Ascending aorta (tissue), 2 donors: ENCODE measurements around the gene CLIP2. TPM values are rescaled to one million over a fixed set of nuclear protein-coding genes. Genes with fewer than 3 reads are reported as not detected.

Experiments used
- DNase-seq, 2 donors: peaks; one replicate each; pipeline ENCODE4 v3.0.0-alpha.2; 2019; ENCODE audit warnings: low spot score in 2 of 2
- H3K27ac ChIP-seq, 2 donors: fragments of 200-600 bp; sonication (generic); one replicate each; pipeline ENCODE4 v1.5.1; 2016 to 2017; ENCODE audit warnings: mild to moderate bottlenecking in 1 of 2
- H3K27me3 ChIP-seq: fragments of 200-600 bp; sonication (generic); one replicate; pipeline ENCODE4 v1.5.1; 2017
- H3K36me3 ChIP-seq, 2 donors: fragments of 200-600 bp; sonication (generic); one replicate each; pipeline ENCODE4 v1.5.1; 2016
- H3K4me1 ChIP-seq, 2 donors: fragments of 200-600 bp; sonication (generic); one replicate each; pipeline ENCODE4 v1.5.1; 2016 to 2017; ENCODE audit warnings: mild to moderate bottlenecking in 1 of 2
- H3K4me3 ChIP-seq, 2 donors: fragments of 200-600 bp; sonication (generic); one replicate each; pipeline ENCODE4 v1.5.1; 2016 to 2017; ENCODE audit warnings: mild to moderate bottlenecking in 1 of 2
- H3K9me3 ChIP-seq, 2 donors: fragments of 200-600 bp; sonication (generic); one replicate each; pipeline ENCODE4 v1.5.1; 2016
- intact Hi-C: fragments of 100-400 bp; cut with DNase I; formaldehyde crosslinking; loops from one replicate; pipeline ENCODE4 v1.15.1; 2023
- total RNA-seq: library from RNA; depleted of rRNA; stranded (reverse); fragments of >200 nt; gene quantifications from one replicate; pipeline ENCODE4 v1.1.0, GENCODE V29; 2016
- TF ChIP-seq, protein P1 (sequence below), 3 experiments: fragments of 200-600 bp in 2 of 3; fragments of 450-650 bp in 1 of 3; sonication (generic) in 2 of 3; IDR thresholded peaks; one replicate each; pipeline ENCODE4 v1.5.1; 2016 to 2019; ENCODE audit warnings: antibody characterized with exemption in 3 of 3, mild to moderate bottlenecking in 1 of 3, moderate library complexity in 1 of 3

CLIP2 gene
- total RNA-seq, 1 donor from 2014 or later, result 50.2 TPM

DNA sequence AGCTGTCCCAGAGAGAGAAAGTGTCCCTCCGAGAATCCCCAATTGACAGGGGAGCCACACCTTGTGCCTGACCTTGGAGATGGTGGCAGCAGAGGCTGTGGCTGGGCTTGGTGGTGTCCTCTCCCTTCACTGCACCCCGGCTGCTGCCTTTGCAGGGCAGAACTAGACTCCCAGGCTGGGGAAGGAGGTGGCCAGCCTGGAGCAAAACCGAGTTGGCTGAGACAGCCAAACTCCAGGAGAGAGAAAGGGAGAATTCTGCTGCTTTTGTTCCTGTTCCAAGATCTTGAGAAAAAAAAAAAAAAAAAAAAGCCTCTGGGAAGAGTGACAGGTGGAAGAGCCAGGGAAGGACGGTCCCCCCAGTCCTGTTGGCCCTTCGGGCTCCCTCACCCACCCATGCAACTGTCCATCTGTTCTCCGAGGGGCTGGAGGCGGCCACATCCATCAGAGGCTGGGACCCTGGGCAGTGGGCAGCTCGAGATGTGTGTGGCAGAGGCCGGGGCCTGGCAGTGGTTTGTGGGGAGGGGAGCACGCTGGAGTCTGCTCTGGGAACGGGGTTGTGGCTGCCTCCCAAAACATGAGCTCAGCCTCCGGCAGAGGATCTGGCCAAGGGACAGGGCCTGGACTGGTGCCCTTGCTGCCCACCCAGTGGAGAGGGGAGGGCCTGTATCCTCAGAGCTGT, 35.5 kb downstream of the CLIP2 start:
- no peaks in the 10 kb centered on the region for H3K9me3 ChIP-seq
- no peak for DNase-seq
- intact Hi-C loops, result no loop called here
- peaks cover 5 to 16% of the 10 kb centered on the region in 2 donors for H3K36me3 ChIP-seq
- peak overlapping the region; percentile 47 to 75 for H3K27ac ChIP-seq
- peaks cover 5 to 9% of the 10 kb centered on the region in 2 donors for H3K4me1 ChIP-seq
- H3K4me3 ChIP-seq, result no peak overlapping the region
- H3K27me3 ChIP-seq, result no peaks in the 10 kb centered on the region
- TF ChIP-seq, protein P1, sequence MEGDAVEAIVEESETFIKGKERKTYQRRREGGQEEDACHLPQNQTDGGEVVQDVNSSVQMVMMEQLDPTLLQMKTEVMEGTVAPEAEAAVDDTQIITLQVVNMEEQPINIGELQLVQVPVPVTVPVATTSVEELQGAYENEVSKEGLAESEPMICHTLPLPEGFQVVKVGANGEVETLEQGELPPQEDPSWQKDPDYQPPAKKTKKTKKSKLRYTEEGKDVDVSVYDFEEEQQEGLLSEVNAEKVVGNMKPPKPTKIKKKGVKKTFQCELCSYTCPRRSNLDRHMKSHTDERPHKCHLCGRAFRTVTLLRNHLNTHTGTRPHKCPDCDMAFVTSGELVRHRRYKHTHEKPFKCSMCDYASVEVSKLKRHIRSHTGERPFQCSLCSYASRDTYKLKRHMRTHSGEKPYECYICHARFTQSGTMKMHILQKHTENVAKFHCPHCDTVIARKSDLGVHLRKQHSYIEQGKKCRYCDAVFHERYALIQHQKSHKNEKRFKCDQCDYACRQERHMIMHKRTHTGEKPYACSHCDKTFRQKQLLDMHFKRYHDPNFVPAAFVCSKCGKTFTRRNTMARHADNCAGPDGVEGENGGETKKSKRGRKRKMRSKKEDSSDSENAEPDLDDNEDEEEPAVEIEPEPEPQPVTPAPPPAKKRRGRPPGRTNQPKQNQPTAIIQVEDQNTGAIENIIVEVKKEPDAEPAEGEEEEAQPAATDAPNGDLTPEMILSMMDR (IDR thresholded peaks at IDR 0.05), result no peak

DNA sequence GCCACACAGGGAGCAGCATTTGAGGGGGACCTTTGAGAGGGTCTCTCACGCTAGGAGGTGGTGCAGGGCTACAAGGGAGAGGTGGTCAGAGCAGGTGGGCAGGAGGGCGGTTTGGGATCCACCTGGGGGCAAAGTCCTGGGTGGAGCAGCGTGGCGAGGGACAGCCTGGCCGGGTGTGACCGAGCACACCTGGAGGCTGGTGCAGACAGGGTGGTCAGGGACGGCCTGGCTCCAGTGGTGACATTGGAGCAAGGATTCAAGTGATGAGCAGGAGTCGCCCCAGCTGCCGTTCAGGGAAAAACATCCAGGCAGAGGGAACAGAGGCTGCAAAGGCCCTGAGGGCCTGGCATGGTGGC, 36.0 kb downstream of the CLIP2 start:
- intact Hi-C loops, result no loop called here
- H3K4me3 ChIP-seq, result no peak overlapping the region
- no peak for DNase-seq
- TF ChIP-seq, protein P1 (IDR thresholded peaks at IDR 0.05), result no peak
- peaks cover 5 to 9% of the 10 kb centered on the region in 2 donors for H3K4me1 ChIP-seq
- no peaks in the 10 kb centered on the region for H3K9me3 ChIP-seq
- no peaks in the 10 kb centered on the region for H3K27me3 ChIP-seq
- peak overlapping the region; percentile 47 to 75 for H3K27ac ChIP-seq
- H3K36me3 ChIP-seq, result peaks cover 5 to 16% of the 10 kb centered on the region in 2 donors

DNA sequence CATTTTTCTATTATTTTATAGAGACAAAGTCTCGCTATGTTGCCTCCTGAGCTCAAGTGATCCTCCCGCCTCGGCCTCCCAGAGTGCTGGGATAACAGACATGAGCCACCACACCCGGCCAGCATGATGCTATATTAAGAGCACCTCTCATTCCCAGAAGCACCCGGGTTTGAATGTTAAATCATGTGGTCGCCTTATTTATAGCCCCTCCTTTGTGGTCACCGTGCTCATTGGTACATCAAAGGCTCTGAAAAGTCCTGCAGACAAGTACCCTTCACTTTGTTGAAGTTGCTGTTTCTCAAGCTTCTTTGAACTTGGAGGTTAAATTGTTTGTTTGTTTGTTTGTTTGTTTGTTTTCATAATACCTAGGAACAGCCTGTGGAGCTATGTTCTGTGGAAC, 40.0 kb downstream of the CLIP2 start:
- TF ChIP-seq, protein P1 (IDR thresholded peaks at IDR 0.05), result no peak
- no peak overlapping the region for H3K27ac ChIP-seq

DNA sequence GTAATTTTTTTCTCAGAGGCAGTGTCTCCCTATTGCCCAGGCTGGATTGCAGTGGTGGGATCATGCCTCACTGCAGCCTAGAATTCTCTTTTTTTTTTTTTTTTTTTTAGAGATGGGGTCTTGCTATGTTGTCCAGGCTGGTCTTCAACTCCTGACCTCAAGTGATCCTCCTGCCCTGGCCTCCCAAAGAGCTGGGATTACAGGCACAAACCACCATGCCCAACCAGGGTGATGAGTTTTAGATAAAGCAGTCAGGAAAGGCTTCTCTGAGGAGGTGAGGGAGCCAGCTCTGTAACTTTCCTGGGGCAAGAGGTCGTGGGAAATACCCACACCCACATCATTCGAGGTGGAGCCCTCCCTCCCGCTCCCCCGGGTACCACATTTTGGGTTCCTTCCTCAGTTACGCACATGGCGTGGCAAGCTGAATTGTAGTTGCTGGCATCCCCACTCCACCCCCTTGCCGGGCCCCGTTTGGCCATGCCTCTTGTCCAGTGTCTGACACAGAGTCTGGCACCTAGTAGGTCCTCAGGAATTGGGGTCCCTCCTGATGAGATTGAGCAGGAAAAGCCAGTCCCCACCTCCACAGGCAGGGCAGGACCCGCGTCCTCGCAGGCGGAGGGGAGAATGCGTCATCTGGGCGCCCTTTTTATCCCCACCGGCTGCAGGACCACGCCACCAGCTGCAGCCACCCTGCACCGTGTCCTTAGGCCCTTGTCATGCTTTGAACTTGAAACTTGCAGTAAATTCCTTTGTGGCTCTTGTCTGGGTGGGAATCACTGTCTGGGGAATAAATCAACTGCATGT, 43.4 kb downstream of the CLIP2 start:
- Histone ChIP-seq H3K27me3 (no peaks in the 10 kb centered on the region), H3K27ac (no peak overlapping the region), H3K36me3 (peaks cover 0 to 7% of the 10 kb centered on the region in 2 donors), H3K9me3 (no peaks in the 10 kb centered on the region), H3K4me3 (no peak overlapping the region), H3K4me1 (no peaks in the 10 kb centered on the region)
- intact Hi-C loops, result loop anchor here (5.0 kb wide), 1 partner anchor 45 kb away; no protein-coding TSS in a partner anchor
- no peak for DNase-seq
- TF ChIP-seq, protein P1 (IDR thresholded peaks at IDR 0.05), result no peak

More for the DNA sequence above, 40.0 kb downstream of the CLIP2 start:
- peaks cover 0 to 5% of the 10 kb centered on the region in 2 donors for H3K36me3 ChIP-seq
- no peaks in the 10 kb centered on the region for H3K9me3 ChIP-seq
- no peaks in the 10 kb centered on the region for H3K27me3 ChIP-seq
- H3K4me3 ChIP-seq, result no peak overlapping the region
- peaks cover 5 to 6% of the 10 kb centered on the region in 2 donors for H3K4me1 ChIP-seq
- DNase-seq, result no peak
- intact Hi-C loops, result no loop called here

DNA sequence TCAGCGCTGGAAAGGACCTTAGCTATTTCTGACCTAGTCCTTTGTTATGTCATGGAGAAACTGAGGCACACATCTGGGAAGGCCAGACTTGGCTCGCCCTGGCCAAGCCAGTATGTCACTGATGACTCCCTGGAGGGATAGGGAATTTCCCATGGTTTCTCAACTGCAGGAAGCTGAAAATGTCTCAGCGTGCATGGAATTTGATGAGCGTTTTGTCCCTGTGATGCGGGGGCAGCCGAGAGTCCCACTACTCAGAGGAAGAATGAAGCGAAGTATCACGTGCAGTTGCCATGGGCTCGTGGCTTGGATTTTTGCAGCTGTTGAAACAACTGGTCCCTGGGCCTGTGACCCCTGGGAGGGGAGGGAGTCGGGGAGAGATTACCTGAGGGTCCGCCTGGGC, 44.8 kb downstream of the CLIP2 start:
- DNase-seq, result no peak
- Histone ChIP-seq H3K36me3 (peaks cover 4 to 13% of the 10 kb centered on the region in 2 donors), H3K27ac (no peak overlapping the region), H3K9me3 (no peaks in the 10 kb centered on the region), H3K4me3 (no peak overlapping the region), H3K4me1 (no peaks in the 10 kb centered on the region), H3K27me3 (no peaks in the 10 kb centered on the region)
- intact Hi-C loops, result loop anchor here (5.0 kb wide), 1 partner anchor 43 kb away; no protein-coding TSS in a partner anchor
- TF ChIP-seq, protein P1 (IDR thresholded peaks at IDR 0.05), result no peak
